HG03571 (cell line): ENCODE data around the gene MYH7.

Source experiments
- ATAC-seq: cut with Tn5 transposase; IDR thresholded peaks from one replicate; pipeline ENCODE4 v1.9.1; 2021; ENCODE audit not compliant: unreplicated experiment

Gene MYH7

DNA sequence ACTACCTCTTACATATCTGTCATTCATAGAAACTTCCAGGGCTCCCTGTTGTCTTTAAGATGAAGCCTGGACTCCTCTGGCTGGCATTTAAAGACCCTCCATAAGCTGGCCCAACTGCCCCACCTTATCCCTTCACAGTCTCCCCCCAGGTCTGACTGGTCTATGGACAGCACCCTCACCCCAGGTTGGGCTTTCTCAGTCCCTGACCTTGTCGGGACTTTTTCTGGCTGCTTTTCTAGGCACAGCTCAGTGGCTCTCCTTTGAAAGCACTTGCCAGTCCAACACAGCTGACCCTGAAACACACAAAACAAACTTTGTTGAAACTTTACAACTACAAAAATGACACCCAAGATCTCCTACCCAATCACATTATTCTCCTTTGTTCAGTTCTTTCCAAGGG lies 13.9 kb upstream of the MYH7 start:
- no peak for ATAC-seq

DNA sequence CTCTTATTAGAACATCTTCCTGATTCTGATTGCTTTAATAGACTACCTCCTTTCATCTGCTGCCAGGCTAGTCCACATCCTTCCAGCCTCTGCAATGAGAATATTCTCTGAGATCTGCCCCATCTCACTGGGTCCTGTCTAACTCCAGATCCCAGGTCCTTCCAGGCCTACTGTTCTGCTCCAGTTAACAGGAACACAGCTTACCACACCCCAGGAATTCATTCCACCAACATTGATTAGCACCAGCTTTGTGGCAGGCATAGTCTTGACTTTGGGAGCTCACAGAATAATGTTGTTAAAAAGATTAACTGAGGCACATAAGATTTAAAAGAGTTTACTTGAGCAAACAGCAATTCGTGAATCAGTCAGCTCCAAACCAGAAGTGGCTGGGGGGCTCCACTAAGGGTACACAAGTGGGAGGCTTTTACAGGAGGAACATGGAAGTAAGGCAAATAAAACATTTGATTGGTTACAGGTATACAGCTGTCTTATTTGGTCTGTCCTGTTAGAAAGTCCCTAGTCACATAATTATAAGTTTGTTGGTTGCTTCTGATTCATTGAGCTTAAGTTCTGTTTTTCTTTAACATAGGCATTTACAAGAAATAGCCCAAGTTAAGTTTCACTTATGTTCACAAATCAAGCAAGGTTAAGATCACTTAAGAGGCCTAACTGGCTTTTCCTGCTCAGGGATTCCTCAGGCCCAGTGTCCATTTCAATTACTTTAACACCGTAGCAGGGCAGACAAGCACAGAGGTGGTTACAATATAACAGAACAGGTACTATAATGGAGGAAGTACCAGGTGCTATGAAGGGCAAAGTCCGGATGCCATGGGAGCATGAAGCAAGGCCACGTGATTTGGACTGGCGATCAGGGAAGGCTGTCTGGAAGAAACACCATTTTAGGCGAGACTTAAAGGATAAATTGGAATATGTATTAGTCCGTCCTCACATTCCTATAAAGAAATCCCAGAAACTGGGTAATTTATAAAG lies 12.2 kb upstream of the MYH7 start:
- no peak for ATAC-seq

- no peak for ATAC-seq
Measured at GRCh38 chr14:23446291-23446851, 10.9 kb upstream of the MYH7 start.

- ATAC-seq = no peak
Measured at GRCh38 chr14:23445773-23446172, 10.3 kb upstream of the MYH7 start.

DNA sequence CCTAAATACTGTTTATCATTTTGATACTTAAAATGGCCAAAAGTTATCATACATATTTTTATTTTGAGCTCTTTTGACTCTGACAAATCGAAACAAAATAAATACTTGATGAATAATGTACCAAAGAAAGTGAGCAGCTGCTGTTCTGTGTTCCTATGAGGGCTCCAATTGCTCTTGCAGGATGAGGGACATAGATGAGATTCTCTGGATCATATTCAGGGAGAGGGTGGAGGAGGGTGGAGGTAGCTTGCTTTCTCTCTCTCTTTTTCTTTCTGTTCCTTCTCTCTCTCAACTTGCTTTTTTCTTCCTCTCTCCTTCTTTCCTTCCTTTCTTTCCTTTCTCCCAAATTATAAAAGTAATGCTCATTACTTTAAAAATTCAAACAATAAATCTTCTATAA lies 8.9 kb upstream of the MYH7 start:
- no peak for ATAC-seq

DNA sequence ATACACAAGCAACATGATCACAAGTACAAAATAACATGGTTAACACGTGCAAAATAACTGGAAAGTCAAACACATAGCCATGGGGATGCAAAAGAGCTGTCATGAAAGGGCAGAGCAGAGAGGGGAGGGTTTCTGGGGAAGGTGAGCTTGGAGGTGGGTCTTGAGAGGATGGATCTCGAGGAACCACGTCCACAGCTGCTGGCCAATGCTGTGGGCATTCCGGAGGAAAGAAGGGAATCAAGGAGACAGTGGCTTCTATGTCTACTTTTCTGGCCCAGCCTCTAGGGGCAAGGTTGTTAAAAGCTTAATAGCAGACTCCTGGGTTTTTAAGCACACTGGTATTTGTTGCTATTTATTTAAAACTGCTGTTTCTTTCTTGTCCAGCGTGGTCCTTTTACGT lies 8.4 kb upstream of the MYH7 start:
- ATAC-seq = no peak

DNA sequence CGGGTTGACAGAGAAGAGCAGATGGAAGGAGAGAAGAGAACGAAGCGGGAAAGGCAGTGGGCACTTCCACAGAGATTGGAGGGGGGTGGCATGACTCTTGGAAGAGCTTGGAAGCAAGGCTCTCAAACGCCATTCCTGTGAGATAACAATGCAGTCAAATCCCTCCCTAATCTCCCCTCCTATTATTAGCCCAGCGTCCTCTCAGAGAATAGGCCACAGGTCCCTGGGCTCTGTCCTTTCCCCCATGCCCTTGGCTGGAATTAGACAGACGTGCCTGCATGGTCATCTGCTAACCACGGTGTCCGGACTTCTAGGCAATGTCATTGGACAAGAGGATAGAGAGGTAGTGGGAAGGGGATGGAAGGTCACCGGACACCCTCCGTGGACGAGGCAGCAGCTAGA lies 8.0 kb upstream of the MYH7 start:
- no peak for ATAC-seq

GRCh38 chr14:23442721-23443356 lies 7.4 kb upstream of the MYH7 start:
- no peak for ATAC-seq

DNA sequence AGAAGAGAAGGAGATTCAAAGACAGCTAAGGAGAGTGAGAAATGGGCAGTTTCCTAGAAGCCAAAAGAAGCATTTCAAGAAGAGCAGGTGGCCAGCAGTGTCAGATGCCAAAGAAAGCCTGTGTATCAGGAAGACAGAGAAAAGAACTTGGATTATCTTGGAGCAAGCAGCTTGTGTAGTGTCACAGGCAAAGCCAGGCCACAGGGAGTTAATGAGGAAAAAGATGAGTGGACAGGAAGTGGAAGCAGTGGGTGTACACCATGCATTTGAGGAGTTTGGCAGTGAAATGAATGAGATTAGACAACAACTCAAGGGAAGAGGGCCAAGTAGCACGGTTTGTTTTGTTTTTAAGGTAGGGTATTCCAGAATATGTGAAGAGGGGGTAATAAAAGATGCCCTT lies 5.6 kb upstream of the MYH7 start:
- ATAC-seq = no peak

GRCh38 chr14:23439107-23439835 lies 3.8 kb upstream of the MYH7 start:
- no peak for ATAC-seq

GRCh38 chr14:23438101-23438971 lies 2.9 kb upstream of the MYH7 start:
- no peak for ATAC-seq

GRCh38 chr14:23437133-23438100 lies 2.0 kb upstream of the MYH7 start:
- no peak for ATAC-seq

DNA sequence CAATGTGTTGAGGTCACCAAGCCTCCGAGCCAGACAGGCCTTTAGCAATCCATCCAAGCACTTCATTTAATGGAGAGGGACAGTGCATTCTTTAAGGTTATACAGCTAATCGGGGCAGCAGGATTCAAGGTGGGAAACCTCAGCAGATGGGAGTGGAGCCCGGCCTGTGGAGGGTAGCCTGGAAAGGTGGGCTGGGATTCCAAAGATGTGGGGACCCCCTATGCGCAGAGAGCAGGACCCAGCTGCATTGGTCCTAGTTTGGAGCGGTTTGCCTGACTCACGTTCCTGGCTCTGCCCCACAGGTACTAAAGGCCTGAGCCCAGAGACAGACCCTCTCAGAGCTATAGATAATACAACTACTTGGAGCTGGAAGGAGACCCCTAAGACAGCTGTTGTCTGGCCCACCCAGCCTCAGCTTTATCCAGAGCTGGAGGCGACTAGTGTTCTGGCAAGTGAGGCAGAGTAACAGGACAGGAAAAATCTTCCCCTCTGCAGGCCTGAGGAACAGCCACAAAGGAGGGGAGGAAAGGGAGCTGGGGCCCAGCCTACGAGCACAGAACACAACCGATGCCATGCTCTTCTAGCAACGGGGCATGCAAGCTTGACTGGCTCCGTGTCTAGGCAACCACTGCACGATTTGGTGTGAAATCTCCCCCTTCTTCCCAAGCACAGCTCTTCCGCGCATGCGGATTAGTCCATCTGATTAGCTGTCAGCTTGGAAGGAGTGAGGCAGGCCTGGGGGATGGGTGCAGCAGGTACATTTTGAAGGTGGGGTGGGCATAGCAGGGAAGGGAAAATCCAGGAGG lies 1.1 kb upstream of the MYH7 start:
- ATAC-seq = no peak

DNA sequence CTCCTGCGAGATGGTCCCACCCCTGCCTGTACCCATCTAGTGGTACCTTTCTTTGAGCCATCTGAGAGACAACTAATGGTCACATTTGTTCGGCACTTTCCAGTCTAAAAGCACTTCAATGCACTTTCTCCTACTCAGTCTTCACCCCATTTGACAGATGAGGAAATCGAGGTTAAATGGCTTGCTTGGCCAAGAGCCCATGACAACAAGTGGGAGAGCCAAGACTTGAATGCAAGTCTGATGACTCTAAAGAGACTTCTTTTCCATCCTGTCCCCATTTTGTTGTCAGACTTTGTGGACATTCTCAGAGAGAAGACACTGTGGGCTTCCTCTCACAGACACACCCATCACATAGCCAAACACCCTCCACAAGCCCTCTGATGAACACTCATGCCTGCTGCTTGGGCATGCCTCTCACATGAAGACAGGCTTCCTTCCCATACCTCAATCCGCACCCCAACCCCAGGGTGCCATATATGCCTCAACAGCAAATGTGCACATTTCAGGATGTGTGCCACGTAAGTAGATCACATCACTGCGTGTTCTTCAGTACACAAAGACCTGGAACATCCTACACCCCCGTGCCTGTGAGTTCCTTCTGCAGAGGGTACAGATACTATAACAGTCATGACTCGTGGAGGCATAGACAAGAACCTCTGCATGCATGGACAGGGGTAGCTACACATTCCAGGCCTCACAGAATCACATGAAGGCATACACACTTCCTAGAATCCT lies 805 bp downstream of the MYH7 start:
- no peak for ATAC-seq

DNA sequence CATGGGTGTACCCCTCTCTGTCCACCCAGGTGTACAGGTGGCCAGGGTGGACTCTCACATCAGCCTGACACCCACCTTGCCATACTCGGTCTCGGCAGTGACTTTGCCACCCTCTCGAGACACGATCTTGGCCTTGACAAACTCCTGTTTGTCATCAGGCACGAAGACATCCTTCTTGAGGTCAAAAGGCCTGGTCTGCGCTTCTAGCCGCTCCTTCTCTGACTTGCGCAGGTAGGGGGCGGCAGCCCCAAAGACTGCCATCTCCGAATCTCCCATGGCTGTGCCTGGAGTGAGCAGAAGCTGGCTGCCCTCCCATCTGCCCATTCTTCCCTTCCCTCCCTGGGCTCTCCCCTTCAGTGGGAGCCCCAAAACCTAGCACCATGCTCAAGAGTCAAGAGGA lies 2.0 kb downstream of the MYH7 start:
- no peak for ATAC-seq

GRCh38 chr14:23432946-23433345 lies 2.5 kb downstream of the MYH7 start:
- no peak for ATAC-seq

- ATAC-seq = no peak
Measured at GRCh38 chr14:23432102-23432925, 3.1 kb downstream of the MYH7 start.
